ENCODE measurements around the gene DOCK1.

GRCh38 chr10:127308031-127308430 lies 402.8 kb downstream of the DOCK1 start:
- TF ChIP-seq SPI1 (IDR thresholded peaks at IDR 0.05; ENCODE audit: low read depth, low read length) = no peak
- TF ChIP-seq TAF1 (IDR thresholded peaks at IDR 0.05; ENCODE audit: low read depth, low read length) = no peak
- TF ChIP-seq POLR2A (IDR thresholded peaks at IDR 0.05; ENCODE audit: low read depth, low read length) = no peak
- TF ChIP-seq POLR2AphosphoS5 (IDR thresholded peaks at IDR 0.05; ENCODE audit: low read depth, low read length) = no peak
- no peak for TF ChIP-seq PAX5 (IDR thresholded peaks at IDR 0.05; ENCODE audit: insufficient read depth, low read length, severe bottlenecking)
- no peak for TF ChIP-seq POU2F2 (IDR thresholded peaks at IDR 0.05; ENCODE audit: low read depth, low read length)

Data from GM12891 (cell line).